Stimulated activated CD4-positive, alpha-beta T cell treated with anti-CD3 and anti-CD28 coated beads, TNF-alpha, amount 100 ng/mL, for 4 hours (primary cell): ENCODE measurements around the gene KRTAP4-2.
"Not testable (repeated sequence)": the region's sequence is repeated elsewhere in the genome, so short reads cannot be mapped to it uniquely, and the experiment has no call there.

Experiments used
- DNase-seq, 3 experiments: peaks; one replicate each; pipeline ENCODE4 v3.0.0-alpha.2; 2020; ENCODE audit warnings: low read depth in 3 of 3

The KRTAP4-2 gene

DNA sequence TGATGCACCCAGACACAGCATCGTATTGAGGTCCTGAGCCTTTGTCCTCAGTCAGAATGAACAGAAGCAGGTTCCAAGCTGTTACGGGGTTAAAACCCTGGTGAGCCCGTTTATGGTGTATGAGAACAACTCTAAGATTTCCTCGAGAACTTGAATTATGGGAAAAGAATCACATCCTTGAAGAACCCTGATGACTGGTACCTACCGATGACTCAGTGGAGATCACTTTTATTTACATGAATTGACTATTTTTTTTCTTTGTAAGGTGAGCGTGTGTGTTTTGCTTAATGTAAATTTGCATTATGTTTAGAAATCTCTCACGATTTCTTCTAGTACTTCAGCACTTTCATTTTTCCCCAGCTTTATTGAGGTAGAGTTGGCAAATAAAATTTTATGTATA is 14.2 kb downstream of the KRTAP4-2 start:
- DNase-seq = no peak

- DNase-seq = no peak
Observed at GRCh38 chr17:41160648-41161047, 17.4 kb downstream of the KRTAP4-2 start, which contains the start of gene KRTAP4-4. KRTAP4-4 (minus strand) TSS chr17:41160748; CDS start chr17:41160691, 57 bp downstream.

GRCh38 chr17:41160190-41160589 is 17.8 kb downstream of the KRTAP4-2 start:
- DNase-seq = not testable (repeated sequence)

DNA sequence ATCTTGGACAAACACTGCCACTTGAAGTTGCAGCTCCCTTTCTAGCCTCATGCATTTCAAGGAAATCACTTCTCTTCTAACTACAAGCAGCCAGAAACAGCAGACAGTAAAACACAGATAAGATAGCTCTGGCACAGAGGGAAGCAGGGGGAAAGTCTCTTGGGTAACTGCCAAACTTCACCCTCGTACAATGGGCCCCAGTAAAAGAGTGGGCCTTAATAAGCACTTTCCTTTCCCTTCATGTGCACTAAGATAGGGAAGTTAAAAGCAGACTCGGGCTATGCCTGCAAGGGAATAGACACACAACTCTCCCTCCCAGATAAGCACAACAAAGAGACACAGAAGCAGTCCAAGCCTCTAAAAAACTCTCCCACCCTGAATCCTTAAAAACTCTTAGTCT is 24.2 kb downstream of the KRTAP4-2 start:
- no peak for DNase-seq

- DNase-seq = no peak
Observed at GRCh38 chr17:41151525-41151924, 26.5 kb downstream of the KRTAP4-2 start.

DNA sequence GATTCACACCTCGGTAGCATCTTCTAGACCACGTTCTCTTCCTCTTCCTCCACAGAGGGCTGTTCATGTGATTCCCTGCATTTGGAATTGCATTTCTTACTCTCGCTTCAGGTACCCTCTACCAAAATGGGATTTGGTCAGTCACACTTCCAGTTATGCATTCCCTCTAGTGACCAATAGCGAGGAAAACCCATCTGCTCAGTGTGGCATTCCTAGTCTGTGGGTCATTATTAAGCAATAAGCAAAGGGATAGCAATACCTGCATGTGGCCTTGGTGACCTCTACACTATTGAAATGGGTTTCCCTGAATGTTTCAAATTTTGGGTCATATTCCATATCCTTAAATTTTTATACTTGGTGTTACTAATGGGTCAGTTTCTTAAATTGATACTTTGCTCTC is 28.0 kb downstream of the KRTAP4-2 start:
- DNase-seq = no peak

DNA sequence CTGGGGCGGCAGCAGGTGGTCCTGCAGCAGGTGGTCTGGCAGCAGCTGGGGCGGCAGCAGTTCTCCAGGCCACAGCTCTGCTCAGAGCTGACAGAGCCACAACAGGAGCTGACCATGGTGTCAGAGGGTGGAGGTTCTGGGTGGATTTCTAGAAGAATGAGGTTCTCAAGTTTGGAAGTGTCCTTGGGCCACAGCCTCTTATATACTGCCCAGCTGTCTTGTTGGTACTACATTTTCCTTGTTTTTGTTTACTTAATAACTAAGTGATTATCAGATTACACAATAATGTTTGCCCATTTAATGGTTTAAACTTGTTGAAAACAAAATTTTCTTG is 28.4 kb downstream of the KRTAP4-2 start, which contains the start of gene KRTAP4-5:
TSS of gene KRTAP4-5 (minus strand) at position 174 of the 334 bp plus-strand sequence. CDS start at position 116, 58 bp downstream.
- no peak for DNase-seq

DNA sequence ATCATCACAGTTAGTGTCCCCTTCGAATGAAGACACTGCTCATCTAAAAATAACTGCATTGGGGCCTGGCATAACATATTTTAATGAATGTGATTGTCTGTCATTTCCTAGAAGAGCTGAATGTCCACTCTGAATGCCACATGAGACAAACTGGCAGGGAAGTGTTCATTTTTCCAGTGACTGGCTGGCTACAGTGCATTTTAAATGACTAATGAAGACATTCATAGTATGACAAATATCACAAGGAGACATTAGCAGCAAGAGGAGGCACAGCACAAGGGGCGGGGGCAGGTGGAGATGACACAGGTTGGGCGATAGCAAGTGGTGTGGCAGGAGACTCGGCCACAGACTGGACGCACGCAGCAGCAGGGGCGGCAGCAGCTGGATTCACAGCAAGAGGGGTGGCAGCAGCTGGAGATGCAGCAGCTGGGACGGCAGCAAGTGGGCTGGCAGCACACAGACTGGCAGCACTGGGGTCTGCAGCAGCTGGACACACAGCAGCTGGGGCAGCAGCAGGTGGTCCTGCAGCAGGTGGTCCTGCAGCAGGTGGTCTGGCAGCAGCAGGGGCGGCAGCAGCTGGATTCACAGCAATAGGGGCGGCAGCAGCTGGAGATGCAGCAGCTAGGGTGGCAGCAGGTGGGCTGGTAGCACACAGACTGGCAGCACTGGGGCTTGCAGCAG is 28.9 kb downstream of the KRTAP4-2 start:
- not testable (repeated sequence) for DNase-seq

GRCh38 chr17:41147531-41148204 is 30.4 kb downstream of the KRTAP4-2 start:
- no peak for DNase-seq

DNA sequence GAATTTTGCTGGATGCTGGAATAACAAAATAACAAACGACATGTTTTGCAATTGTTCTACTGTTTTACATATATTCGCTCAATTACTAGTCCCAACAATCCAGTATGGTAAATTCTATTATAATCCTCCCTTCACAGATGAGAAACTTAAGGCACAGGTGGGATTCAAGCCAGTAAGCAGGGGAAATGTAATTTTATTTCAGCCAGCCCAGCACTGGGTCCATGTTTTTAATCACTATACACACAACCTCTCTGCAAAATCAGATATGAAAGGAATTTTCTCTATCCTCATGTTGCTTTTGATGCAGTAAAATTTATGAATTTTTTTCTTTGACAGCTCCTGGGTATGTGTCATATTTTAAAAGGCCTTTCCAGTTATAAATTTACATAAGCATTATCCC is 32.8 kb downstream of the KRTAP4-2 start:
- no peak for DNase-seq

GRCh38 chr17:41144846-41145245 is 33.2 kb downstream of the KRTAP4-2 start:
- DNase-seq = no peak

- no peak for DNase-seq
Observed at GRCh38 chr17:41141361-41141760, 36.7 kb downstream of the KRTAP4-2 start.

DNA sequence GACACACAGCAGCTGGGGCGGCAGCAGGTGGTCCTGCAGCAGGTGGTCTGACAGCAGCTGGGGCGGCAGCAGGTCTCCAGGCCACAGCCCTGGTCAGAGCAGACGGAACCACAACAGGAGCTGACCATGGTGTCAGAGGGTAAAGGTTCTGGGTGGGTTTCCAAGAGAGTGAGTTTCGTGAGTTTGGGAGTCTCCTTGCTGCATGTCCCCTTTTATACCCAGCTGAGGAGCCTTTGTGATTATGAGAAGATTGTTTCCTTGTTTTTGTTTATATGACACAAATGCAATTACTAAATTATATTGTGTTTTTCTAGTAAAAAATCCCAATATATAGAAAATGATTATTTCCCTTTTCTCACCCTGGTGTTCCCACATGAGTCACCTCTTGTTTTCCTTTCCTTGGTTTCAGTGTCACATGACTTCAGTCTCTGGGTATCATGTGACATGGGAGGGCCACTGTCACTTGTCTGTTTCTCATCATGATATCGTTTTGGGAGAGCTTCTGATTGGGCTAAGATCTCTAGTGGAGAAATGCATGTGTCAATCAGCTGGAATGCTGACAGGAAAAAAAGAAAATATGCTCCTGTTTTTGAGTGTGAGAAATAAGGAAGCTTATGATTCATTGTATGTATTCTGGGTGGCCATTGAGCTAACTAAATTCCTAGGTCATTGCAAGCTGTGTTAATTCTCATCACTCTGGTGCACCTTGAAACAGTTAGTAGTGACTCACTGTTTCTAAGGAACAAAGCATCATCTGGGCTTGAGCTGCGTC is 37.5 kb downstream of the KRTAP4-2 start, which contains the start of gene KRTAP4-6:
TSS of gene KRTAP4-6 (minus strand) at position 185 of the 772 bp plus-strand sequence. CDS start at position 128, 57 bp downstream.
- DNase-seq = no peak

DNA sequence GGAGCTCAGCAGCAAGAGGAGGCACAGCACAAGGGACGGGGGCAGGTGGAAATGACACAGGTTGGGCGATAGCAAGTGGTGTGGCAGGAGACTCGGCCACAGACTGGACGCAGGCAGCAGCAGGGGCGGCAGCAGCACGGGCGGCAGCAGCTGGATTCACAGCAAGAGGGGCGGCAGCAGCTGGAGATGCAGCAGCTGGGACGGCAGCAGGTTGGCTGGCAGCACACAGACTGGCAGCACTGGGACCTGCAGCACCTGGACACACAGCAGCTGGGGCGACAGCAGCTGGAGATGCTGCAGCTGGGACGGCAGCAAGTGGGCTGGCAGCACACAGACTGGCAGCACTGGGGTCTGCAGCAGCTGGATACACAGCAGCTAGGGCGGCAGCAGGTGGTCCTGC is 38.2 kb downstream of the KRTAP4-2 start:
- DNase-seq = not testable (repeated sequence)

- no peak for DNase-seq
Observed at GRCh38 chr17:41133880-41134735, 43.9 kb downstream of the KRTAP4-2 start.

DNA sequence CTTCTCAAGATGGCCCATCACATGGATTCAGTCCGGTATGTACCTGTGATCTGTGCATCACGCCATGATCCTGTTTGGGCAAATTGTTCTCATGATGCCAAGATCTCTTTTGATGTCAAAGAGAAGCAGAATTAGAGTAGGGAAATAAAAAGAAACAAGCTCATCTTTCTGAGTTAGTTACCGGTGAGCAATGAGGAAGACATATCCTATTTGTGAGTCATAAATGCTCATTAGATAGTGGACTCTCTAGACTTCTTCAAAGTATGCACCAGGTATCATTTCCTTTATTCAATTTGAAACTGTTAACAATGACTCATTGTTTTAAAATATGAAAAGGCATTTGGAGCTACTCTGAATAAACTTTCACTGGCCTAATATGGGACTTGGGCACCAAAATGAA is 46.0 kb downstream of the KRTAP4-2 start:
- no peak for DNase-seq
